Body of pancreas (tissue), 4 donors: ENCODE data around the gene IL1RN. TPM values are rescaled to one million over a fixed set of nuclear protein-coding genes. Genes with fewer than 3 reads are reported as not detected.

Experiments
- ATAC-seq: fragments of 150-250 bp; one replicate; pipeline ENCODE4 v1.9.1; 2016
- DNase-seq, 4 donors: peaks; one replicate each; pipeline ENCODE4 v3.0.0-alpha.2; 2019
- H3K27ac ChIP-seq, 4 donors: fragments of 200-600 bp; sonication (generic); 1 replicate in 3 of 4; 2 replicates in 1 of 4; pipeline versions ENCODE4 v1.5.1 to v1.6.1; 2016 to 2019; ENCODE audit warnings: mild to moderate bottlenecking in 1 of 4, mixed read lengths in 1 of 4, moderate library complexity in 1 of 4
- H3K27me3 ChIP-seq, 2 donors: fragments of 200-600 bp; sonication (generic); one replicate each; pipeline ENCODE4 v1.6.0; 2016; ENCODE audit warnings: mild to moderate bottlenecking in 1 of 2
- H3K36me3 ChIP-seq, 2 donors: fragments of 200-600 bp; sonication (generic); replicated peaks in 1 of 2; 2 replicates each; pipeline ENCODE4 v1.5.1; 2016; ENCODE audit warnings: low read depth in 2 of 2; ENCODE audit not compliant: insufficient read depth in 1 of 2
- H3K4me1 ChIP-seq: fragments of 200-600 bp; sonication (generic); one replicate; pipeline ENCODE4 v1.6.0; 2016
- H3K4me3 ChIP-seq, 2 donors: fragments of 200-600 bp; sonication (generic); 1 replicate in 1 of 2; 2 replicates in 1 of 2; pipeline ENCODE4 v1.5.1; 2016 to 2019
- H3K9me3 ChIP-seq, 3 donors: fragments of 200-600 bp; sonication (generic); 1 replicate in 2 of 3; 2 replicates in 1 of 3; pipeline ENCODE4 v1.5.1; 2016
- CTCF ChIP-seq, 7 experiments: fragments of 450-650 bp in 4 of 7; fragments of 200-600 bp in 3 of 7; sonication (generic) in 3 of 7; IDR thresholded peaks; one replicate each; pipeline ENCODE4 v1.5.1; 2016 to 2019; ENCODE audit warnings: antibody characterized with exemption in 7 of 7
- POLR2A ChIP-seq, 3 donors: fragments of 450-650 bp; IDR thresholded peaks; one replicate each; pipeline ENCODE4 v1.6.1; 2016; ENCODE audit warnings: antibody characterized with exemption in 3 of 3, mild to moderate bottlenecking in 2 of 3
- WGBS, 2 donors: methylation state at CpG; one replicate each; pipeline ENCODE4 v1.1.5; 2017; 5-methylcytosine and 5-hydroxymethylcytosine counted together
- intact Hi-C: fragments of 100-400 bp; cut with DNase I; formaldehyde crosslinking; loops from one replicate; pipeline ENCODE4 v1.15.1; 2023
- total RNA-seq, 2 donors: library from RNA; depleted of rRNA; stranded (reverse); fragments of >200 nt; gene quantifications; one replicate each; pipeline ENCODE4 v1.1.0, GENCODE V29; 2016

IL1RN gene
- total RNA-seq, 2 donors from 2014 or later = 0.78 TPM; not detected in 1

GRCh38 chr2:113149553-113150257, 22.3 kb downstream of the IL1RN start:
- no peak for ATAC-seq
- TF ChIP-seq CTCF (IDR thresholded peaks at IDR 0.05) (no peak), POLR2A (IDR thresholded peaks at IDR 0.05) (no peak)
- no peaks in the 10 kb centered on the region for H3K4me1 ChIP-seq
- intact Hi-C loops = no loop called here
- DNase-seq = no peak
- WGBS, 2 donors = 77 to 86% methylated on average over 1 of the region's 1 CpG
- H3K9me3 ChIP-seq = no peaks in the 10 kb centered on the region
- H3K36me3 ChIP-seq = no peaks in the 10 kb centered on the region
- H3K27me3 ChIP-seq = no peaks in the 10 kb centered on the region
- no peak overlapping the region for H3K27ac ChIP-seq
- H3K4me3 ChIP-seq = no peak overlapping the region

- ATAC-seq = no peak
- intact Hi-C loops = no loop called here
- WGBS, 2 donors = 88 to 91% methylated on average over 4 to 5 of the region's 5 CpGs
These were observed 22.8 kb downstream of the IL1RN start for GRCh38 chr2:113150258-113150601.

GRCh38 chr2:113155331-113155730, 27.9 kb downstream of the IL1RN start:
- ATAC-seq (no peak), DNase-seq (no peak)
- Histone ChIP-seq H3K4me3 (no peak overlapping the region), H3K27me3 (no peaks in the 10 kb centered on the region), H3K4me1 (peaks cover 33% of the 10 kb centered on the region), H3K36me3 (no peaks in the 10 kb centered on the region), H3K27ac (no peak overlapping the region), H3K9me3 (no peaks in the 10 kb centered on the region)
- intact Hi-C loops = no loop called here
- no peak for TF ChIP-seq CTCF (IDR thresholded peaks at IDR 0.05)
- 91 to 92% methylated on average over 5 of the region's 5 CpGs for WGBS, 2 donors

More at GRCh38 chr2:113150258-113150601, 22.8 kb downstream of the IL1RN start:
- H3K4me1 ChIP-seq = no peaks in the 10 kb centered on the region
- no peaks in the 10 kb centered on the region for H3K9me3 ChIP-seq
- TF ChIP-seq CTCF (IDR thresholded peaks at IDR 0.05) = no peak
- no peak for TF ChIP-seq POLR2A (IDR thresholded peaks at IDR 0.05)
- no peaks in the 10 kb centered on the region for H3K27me3 ChIP-seq
- no peak for DNase-seq
- no peak overlapping the region for H3K4me3 ChIP-seq
- H3K36me3 ChIP-seq = no peaks in the 10 kb centered on the region
- no peak overlapping the region for H3K27ac ChIP-seq

- Histone ChIP-seq H3K9me3 (no peaks in the 10 kb centered on the region), H3K4me1 (peaks cover 33% of the 10 kb centered on the region), H3K36me3 (no peaks in the 10 kb centered on the region), H3K4me3 (no peak overlapping the region), H3K27me3 (no peaks in the 10 kb centered on the region), H3K27ac (peak overlapping the region; percentile 76 to 92 (median 79))
- TF ChIP-seq POLR2A (IDR thresholded peaks at IDR 0.05) = peak in 1 of 3 donors; percentile 1
- no peak for TF ChIP-seq CTCF (IDR thresholded peaks at IDR 0.05)
- intact Hi-C loops = no loop called here
- peak; percentile 73 for ATAC-seq
- peak; percentile 60 to 77 (median 68) for DNase-seq
- whole genome bisulfite sequencing, 2 donors = 25 to 28% methylated on average over 7 to 10 of the region's 10 CpGs
These were observed 29.1 kb downstream of the IL1RN start for GRCh38 chr2:113156278-113157117.
